Measurements from ENCODE around the gene LDB1.

DNA sequence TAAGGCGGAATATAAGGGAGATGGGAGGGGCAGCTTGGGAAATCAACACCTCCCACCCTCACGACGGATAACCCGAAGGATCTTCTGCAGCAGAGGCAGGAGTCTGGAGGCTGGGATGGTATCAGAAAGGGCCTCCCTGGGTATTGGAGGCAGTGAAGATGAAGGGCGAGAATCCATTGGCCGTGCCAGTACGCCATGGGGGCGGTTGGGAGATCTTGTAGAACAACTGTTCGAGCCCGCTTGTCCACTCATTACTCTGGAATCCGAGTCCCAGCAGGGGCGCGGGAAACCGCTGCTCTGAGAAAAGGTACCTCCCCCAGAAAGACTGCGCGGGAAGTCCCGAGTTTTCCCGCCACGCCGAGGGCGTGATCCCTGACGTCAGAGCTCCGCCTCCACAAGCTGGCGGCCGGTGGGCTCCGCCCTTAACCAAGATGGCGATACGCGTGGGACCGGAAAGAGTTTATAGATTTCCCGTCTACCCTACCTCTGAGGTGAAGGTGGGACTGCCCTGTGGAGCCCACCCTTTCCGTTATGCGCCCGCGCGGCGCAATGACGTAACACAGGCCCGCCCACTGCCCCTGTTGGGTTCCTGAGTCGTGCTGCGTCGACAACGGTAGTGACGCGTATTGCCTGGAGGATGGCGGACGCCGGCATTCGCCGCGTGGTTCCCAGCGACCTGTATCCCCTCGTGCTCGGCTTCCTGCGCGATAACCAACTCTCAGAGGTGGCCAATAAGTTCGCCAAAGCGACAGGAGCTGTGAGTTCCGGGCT, 31.8 kb upstream of the LDB1 start, which contains the start of gene NOLC1:
- TF ChIP-seq ZNF274 (IDR thresholded peaks at IDR 0.05; ENCODE audit: low read depth, low read length) (no peak), SUZ12 (IDR thresholded peaks at IDR 0.05; ENCODE audit: extremely low read depth, insufficient read depth, insufficient read length) (no peak)

Measured in NT2/D1 (cell line).